22Rv1 (cell line): ENCODE results near the gene CLGN.
"Not testable (repeated sequence)": the region's sequence is repeated elsewhere in the genome, so short reads cannot be mapped to it uniquely, and the experiment has no call there.

Experiments used
- ZFX ChIP-seq: fragments of 450-650 bp; IDR thresholded peaks from 2 replicates; pipeline ENCODE4 v1.6.1; 2017; ENCODE audit warnings: antibody characterized with exemption, borderline replicate concordance
- TF ChIP-seq, protein P1 (sequence below): fragments of 450-650 bp; IDR thresholded peaks from 2 replicates; pipeline ENCODE4 v1.5.1; 2017; ENCODE audit warnings: mild to moderate bottlenecking

- TF ChIP-seq, protein P1, sequence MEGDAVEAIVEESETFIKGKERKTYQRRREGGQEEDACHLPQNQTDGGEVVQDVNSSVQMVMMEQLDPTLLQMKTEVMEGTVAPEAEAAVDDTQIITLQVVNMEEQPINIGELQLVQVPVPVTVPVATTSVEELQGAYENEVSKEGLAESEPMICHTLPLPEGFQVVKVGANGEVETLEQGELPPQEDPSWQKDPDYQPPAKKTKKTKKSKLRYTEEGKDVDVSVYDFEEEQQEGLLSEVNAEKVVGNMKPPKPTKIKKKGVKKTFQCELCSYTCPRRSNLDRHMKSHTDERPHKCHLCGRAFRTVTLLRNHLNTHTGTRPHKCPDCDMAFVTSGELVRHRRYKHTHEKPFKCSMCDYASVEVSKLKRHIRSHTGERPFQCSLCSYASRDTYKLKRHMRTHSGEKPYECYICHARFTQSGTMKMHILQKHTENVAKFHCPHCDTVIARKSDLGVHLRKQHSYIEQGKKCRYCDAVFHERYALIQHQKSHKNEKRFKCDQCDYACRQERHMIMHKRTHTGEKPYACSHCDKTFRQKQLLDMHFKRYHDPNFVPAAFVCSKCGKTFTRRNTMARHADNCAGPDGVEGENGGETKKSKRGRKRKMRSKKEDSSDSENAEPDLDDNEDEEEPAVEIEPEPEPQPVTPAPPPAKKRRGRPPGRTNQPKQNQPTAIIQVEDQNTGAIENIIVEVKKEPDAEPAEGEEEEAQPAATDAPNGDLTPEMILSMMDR = not testable (repeated sequence)
- TF ChIP-seq ZFX = not testable (repeated sequence)
Observed at GRCh38 chr4:140413130-140413969, 14.1 kb downstream of the CLGN start.
